ENCODE results near the gene KCNAB1. TPM values are rescaled to one million over a fixed set of nuclear protein-coding genes. Genes with fewer than 3 reads are reported as not detected.

Gene KCNAB1
- total RNA-seq, 4 donors from 2014 or later, result 4.2 to 11.4 (median 7.8) TPM

- H3K4me1 ChIP-seq, result peaks cover 0 to 11% (median 2%) of the 10 kb centered on the region in 4 donors
- no peaks in the 10 kb centered on the region for H3K36me3 ChIP-seq
- no peak overlapping the region for H3K4me3 ChIP-seq
- no peaks in the 10 kb centered on the region for H3K9me3 ChIP-seq
- no peaks in the 10 kb centered on the region for H3K27me3 ChIP-seq
- 26 to 43% methylated on average over 1 of the region's 1 CpG for WGBS, 2 donors
- H3K27ac ChIP-seq, result no peak overlapping the region
- TF ChIP-seq, protein P1, sequence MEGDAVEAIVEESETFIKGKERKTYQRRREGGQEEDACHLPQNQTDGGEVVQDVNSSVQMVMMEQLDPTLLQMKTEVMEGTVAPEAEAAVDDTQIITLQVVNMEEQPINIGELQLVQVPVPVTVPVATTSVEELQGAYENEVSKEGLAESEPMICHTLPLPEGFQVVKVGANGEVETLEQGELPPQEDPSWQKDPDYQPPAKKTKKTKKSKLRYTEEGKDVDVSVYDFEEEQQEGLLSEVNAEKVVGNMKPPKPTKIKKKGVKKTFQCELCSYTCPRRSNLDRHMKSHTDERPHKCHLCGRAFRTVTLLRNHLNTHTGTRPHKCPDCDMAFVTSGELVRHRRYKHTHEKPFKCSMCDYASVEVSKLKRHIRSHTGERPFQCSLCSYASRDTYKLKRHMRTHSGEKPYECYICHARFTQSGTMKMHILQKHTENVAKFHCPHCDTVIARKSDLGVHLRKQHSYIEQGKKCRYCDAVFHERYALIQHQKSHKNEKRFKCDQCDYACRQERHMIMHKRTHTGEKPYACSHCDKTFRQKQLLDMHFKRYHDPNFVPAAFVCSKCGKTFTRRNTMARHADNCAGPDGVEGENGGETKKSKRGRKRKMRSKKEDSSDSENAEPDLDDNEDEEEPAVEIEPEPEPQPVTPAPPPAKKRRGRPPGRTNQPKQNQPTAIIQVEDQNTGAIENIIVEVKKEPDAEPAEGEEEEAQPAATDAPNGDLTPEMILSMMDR (IDR thresholded peaks at IDR 0.05), result no peak
- TF ChIP-seq POLR2A (IDR thresholded peaks at IDR 0.05), result no peak
- TF ChIP-seq EP300 (IDR thresholded peaks at IDR 0.05), result no peak
- DNase-seq (ENCODE audit: low spot score in 2 of 2), result no peak
These were observed 252.7 kb downstream of the KCNAB1 start for GRCh38 chr3:156373095-156373494.

GRCh38 chr3:156373654-156374053 lies 253.3 kb downstream of the KCNAB1 start:
- H3K27ac ChIP-seq, result no peak overlapping the region
- 86 to 92% methylated on average over 2 of the region's 2 CpGs for WGBS, 2 donors
- peaks cover 0 to 11% (median 2%) of the 10 kb centered on the region in 4 donors for H3K4me1 ChIP-seq
- no peaks in the 10 kb centered on the region for H3K36me3 ChIP-seq
- no peak overlapping the region for H3K4me3 ChIP-seq
- no peak for DNase-seq (ENCODE audit: low spot score in 2 of 2)
- TF ChIP-seq EP300 (IDR thresholded peaks at IDR 0.05) (no peak), POLR2A (IDR thresholded peaks at IDR 0.05) (no peak)
- TF ChIP-seq, protein P1 (IDR thresholded peaks at IDR 0.05), result no peak
- no peaks in the 10 kb centered on the region for H3K9me3 ChIP-seq
- no peaks in the 10 kb centered on the region for H3K27me3 ChIP-seq

DNA sequence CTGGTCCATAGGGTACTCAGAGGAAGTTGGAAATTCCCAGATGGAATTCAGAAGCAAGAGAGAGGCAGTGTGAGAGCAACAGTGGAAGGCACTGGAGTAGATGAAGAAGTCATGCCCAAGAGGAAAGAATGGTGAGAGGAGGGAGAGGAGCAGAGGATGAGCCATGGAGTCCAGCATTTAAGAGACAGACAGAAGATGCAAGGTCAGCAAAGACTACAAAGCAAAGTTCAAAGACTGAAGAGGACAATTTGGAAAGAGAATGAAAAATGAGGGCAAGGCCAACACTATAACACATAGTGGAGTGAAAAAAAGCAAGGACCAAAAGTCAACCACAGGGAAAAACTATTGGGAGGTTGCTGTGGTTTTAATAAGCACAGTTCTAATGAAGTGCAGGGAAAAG lies 255.8 kb downstream of the KCNAB1 start:
- no peaks in the 10 kb centered on the region for H3K9me3 ChIP-seq
- peaks cover 0 to 11% (median 2%) of the 10 kb centered on the region in 4 donors for H3K4me1 ChIP-seq
- H3K36me3 ChIP-seq, result no peaks in the 10 kb centered on the region
- H3K27ac ChIP-seq, result no peak overlapping the region
- no peaks in the 10 kb centered on the region for H3K27me3 ChIP-seq
- TF ChIP-seq EP300 (IDR thresholded peaks at IDR 0.05), result no peak
- TF ChIP-seq, protein P1 (IDR thresholded peaks at IDR 0.05), result no peak
- TF ChIP-seq POLR2A (IDR thresholded peaks at IDR 0.05), result no peak
- H3K4me3 ChIP-seq, result no peak overlapping the region
- DNase-seq (ENCODE audit: low spot score in 2 of 2), result no peak

DNA sequence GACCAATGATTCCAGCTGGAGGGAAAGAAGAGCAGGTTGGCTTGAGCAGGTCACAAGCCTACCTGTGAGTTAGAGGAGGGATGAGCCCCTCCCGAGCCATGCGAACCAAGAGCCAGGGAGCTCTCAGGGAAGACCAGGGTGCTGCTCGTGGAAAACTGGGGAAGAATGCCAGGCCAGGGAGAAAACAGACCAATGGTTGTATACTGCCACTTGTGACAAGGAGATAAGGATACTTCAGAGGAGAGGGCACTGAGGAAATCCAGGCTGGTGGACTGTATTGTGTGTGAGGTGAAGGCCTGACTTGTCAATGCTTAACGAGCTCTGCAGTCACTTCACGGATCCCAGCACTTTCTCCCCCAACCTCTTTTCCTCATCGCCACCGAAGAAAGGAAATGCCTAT lies 256.9 kb downstream of the KCNAB1 start:
- no peaks in the 10 kb centered on the region for H3K36me3 ChIP-seq
- TF ChIP-seq, protein P1 (IDR thresholded peaks at IDR 0.05), result no peak
- H3K27me3 ChIP-seq, result no peaks in the 10 kb centered on the region
- peaks cover 0 to 11% (median 2%) of the 10 kb centered on the region in 4 donors for H3K4me1 ChIP-seq
- DNase-seq (ENCODE audit: low spot score in 2 of 2), result no peak
- H3K27ac ChIP-seq, result no peak overlapping the region
- WGBS, 2 donors, result 83 to 90% methylated on average over 7 of the region's 7 CpGs
- no peak overlapping the region for H3K4me3 ChIP-seq
- H3K9me3 ChIP-seq, result no peaks in the 10 kb centered on the region

DNA sequence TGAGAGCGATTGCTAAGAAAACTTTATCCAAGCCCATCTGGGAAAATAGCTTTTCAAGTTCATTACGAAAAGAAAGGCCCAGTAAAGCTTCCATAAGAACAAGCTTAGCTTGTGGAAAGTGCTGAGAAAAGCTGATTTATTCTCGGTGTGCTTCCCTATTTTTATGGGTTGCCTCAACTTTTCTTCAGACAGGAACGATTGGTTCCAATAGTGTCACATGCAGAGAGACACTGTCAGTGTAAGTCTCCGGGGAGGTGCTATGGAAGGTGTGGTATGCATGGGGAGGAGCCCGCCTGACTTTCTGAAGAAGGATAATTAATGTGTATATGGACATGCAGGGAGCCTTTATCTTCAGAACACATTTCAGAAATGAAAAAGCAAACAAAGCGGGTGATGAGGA lies 257.3 kb downstream of the KCNAB1 start:
- H3K36me3 ChIP-seq, result no peaks in the 10 kb centered on the region
- no peak overlapping the region for H3K27ac ChIP-seq
- no peak overlapping the region for H3K4me3 ChIP-seq
- no peaks in the 10 kb centered on the region for H3K9me3 ChIP-seq
- H3K27me3 ChIP-seq, result no peaks in the 10 kb centered on the region
- no peak for TF ChIP-seq POLR2A (IDR thresholded peaks at IDR 0.05)
- TF ChIP-seq, protein P1 (IDR thresholded peaks at IDR 0.05), result no peak
- no peak for TF ChIP-seq EP300 (IDR thresholded peaks at IDR 0.05)
- 78% methylated on average over 7 of the region's 7 CpGs for WGBS, 2 donors
- DNase-seq (ENCODE audit: low spot score in 2 of 2), result no peak
- H3K4me1 ChIP-seq, result peaks cover 0 to 6% (median 0%) of the 10 kb centered on the region in 4 donors

All from tibial nerve (tissue), 4 donors.